GM12892 (cell line): ENCODE results near the gene TTLL8.

ENCODE experiments used
- POLR2A ChIP-seq: IDR thresholded peaks from 2 replicates; pipeline ENCODE4 v1.6.1; 2011; ENCODE audit warnings: low read depth, low read length, control low read depth
- POLR2AphosphoS5 ChIP-seq: IDR thresholded peaks from 2 replicates; pipeline ENCODE4 v1.6.1; 2011; ENCODE audit warnings: low read depth, low read length, control low read depth
- TAF1 ChIP-seq: IDR thresholded peaks from 2 replicates; pipeline ENCODE4 v1.6.1; 2011; ENCODE audit warnings: low read depth, mild to moderate bottlenecking, control low read depth, low read length, borderline replicate concordance

DNA sequence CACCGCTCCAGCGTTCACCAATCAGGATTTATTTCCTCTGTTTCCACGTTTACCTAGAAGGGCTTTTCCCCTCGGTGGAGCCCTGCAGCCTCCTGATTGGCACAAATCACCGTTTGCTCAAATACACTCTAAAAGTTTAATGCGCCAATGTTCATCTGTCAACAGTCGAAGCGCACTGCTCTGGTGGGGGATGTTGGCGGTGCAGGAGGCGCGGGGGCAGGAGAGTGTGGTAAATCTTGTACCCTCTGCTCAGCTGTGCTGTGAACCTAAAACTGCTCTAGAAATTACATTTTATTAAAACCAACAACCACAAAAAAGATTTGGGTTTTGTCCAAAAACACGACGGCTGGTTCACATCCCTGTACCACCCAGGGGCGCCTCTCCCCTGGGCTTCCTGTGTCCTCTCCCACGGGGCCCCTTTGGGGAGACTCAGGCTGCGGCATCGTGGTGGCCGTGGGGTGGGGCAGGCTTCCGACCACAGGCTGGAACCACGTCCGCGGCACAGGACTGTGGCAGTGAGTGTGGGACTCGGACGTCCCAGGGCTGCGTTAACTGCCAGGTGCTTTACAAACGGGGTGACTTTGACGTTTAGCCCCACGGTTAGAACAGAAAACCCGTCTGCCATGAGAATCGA, 13.5 kb downstream of the TTLL8 start:
- TF ChIP-seq POLR2A (no peak), POLR2AphosphoS5 (no peak), TAF1 (no peak)
